Activated naive CD4-positive, alpha-beta T cell treated with anti-CD3 and anti-CD28 coated beads, Interleukin-2, amount 50 U/mL, for 16 hours (primary cell): ENCODE data around the gene METTL15.
"Not testable (repeated sequence)": the region's sequence is repeated elsewhere in the genome, so short reads cannot be mapped to it uniquely, and the experiment has no call there.

Experiments
- DNase-seq: peaks from one replicate; pipeline ENCODE4 v3.0.0-alpha.2; 2020

METTL15 gene, protein sequence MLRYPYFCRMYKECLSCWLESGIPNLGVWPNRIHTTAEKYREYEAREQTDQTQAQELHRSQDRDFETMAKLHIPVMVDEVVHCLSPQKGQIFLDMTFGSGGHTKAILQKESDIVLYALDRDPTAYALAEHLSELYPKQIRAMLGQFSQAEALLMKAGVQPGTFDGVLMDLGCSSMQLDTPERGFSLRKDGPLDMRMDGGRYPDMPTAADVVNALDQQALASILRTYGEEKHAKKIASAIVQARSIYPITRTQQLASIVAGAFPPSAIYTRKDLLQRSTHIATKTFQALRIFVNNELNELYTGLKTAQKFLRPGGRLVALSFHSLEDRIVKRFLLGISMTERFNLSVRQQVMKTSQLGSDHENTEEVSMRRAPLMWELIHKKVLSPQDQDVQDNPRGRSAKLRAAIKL

DNA sequence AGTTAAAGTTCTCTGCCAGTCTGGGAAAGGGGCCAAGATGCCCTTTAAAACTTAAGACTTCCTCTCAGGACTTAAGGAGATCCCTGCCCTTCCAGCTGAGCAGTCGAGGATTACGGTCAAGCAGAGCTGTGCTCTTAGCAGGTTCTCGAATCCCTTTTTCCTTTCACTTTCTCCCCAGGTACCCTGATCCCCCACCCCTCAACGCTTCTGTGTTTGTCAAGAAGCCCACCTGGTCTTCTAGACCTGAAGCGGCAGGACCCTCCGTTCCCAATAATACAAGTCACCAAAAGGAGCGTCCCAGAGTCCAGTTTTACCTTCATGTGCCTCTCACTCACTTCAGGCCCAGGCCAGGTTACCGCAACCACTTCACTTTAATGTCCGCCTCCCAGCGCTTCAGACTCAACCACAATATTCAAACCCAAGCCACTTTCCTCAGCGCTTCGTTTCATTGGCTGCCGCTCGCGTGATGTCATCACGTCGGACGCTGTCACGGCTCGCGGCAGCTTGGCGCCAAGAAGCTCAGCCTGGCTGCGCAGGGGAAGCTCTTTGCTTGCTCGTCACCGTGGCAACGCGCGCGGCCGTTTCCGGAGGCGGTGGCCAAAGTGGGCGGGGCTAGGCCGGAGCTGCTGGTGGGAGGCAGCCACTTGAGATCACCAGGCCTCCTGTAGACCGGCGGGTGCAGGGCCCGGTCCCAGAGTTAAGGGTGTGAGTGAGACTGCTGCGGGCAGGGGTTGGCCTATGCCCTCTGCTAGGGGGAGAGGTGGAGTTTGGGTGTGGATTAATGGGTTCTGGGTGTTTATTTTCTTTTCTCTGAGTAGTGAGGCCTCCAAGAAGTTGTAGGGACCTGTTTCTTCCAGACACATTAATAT lies at the start of gene METTL15, which contains the start of gene KIF18A:
Gene METTL15 (plus strand): TSS at position 639 of the 869 bp plus-strand sequence. CDS start 4,947 bp downstream, outside the sequence.
Gene KIF18A (minus strand): TSS at position 407 of the 869 bp plus-strand sequence. CDS start 10,209 bp downstream, outside the sequence.
- peak; percentile 95 for DNase-seq

DNA sequence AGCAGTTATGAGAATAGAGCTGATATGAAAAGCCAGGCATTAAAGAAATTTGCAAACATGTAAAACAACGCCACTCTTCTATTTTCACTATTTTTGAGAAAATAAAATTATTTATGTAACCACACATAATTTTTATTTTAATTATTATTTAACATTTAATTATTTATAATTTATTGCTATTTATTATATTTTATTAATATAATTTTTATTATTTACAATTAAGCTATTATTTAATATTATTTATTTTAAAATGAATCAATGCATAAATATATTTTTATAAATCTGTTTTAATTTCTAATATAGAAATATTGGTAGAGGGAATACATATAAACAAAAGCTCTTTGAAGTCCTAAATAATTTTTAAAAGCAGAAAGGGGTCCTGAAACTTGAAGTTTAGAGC lies 36.9 kb upstream of the METTL15 start:
- no peak for DNase-seq

DNA sequence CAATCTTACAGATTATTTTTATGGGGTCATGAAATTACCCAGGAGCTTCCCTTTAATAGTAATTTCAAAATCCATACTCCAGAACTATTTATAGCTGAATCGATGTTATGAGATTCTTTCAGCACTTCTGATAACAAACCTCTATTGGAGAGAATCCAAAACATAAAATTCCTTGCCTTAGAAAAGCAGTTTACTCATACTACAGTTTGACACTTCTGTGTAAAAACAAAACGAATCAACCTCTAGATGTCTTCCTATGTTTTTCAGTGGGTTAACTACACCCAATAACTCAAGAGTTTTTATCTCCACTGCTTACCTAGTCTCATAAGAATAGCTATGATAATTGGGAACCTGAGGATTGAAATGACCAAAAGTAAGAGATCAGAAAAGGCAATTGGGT lies 35.9 kb upstream of the METTL15 start:
- DNase-seq, result no peak

DNA sequence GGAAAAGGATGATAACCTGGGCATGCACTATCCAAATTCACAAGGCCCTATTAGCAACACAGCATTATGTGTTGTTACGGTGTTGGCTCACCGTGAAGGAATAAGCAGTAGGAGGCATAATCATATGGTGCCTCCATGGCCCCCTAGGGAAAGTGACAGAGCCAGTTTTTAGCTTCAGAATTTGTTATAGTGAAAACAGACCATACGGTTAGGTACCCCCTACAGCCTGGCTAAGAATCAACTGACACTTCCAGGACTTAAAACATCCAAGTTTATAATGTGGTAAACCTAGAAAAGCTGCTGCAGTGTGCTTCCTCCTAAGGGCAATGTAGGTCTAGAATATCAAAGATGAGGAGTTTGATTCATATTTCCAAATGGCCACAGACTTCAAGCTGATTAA lies 30.7 kb upstream of the METTL15 start:
- DNase-seq, result no peak

DNA sequence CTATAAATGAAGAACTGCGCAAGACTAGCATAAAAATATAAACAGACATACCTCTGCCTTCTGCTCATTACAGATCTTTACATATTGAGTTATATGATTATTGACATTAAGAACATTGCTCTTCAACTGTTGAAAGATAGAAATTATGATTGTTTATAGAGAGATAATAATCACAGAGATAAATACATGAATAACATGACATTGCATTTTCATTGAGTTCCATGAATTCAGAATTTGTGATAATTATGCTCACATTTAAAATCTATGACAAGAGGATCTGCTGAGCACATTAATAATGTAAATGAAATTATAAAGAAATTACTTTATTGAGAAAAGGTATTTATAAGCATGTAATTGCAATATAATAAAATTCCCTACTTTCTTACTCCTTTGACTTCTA lies 25.1 kb upstream of the METTL15 start:
- DNase-seq, result no peak

DNA sequence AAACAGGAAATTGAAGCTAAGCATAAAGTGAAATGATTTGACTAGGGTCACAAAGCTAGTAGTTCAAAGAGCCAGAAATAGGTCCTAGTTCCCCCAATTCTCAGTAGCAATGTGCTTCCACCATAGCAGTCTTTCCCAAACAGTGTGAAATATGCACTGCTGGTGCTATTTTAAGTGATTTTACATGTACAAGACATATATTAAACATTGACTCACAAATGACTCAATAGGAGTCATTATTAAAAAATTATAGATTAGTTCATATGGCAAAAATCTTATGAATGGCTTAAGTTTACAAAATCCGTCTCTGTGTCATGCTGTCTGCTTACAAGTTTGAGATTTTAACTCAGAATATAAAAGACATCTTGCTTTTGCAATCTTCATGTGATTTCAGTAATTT lies 21.6 kb upstream of the METTL15 start:
- DNase-seq, result no peak

DNA sequence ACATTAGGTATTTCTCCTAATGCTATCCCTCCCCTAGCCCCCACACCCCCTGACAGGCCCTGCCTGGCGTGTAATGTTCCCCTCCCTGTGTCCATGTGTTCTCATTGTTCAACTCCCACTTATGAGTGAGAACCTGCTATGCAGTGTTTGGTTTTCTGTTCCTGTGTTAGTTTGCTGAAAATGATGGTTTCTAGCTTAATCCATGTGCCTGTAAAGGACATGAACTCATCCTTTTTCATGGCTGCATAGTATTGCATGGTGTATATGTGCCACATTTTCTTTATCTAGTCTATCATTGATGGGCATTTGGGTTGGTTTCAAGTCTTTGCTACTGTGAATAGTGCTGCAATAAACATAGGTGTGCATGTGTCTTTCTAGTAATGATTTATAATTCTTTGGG lies 21.0 kb upstream of the METTL15 start:
- DNase-seq, result not testable (repeated sequence)

DNA sequence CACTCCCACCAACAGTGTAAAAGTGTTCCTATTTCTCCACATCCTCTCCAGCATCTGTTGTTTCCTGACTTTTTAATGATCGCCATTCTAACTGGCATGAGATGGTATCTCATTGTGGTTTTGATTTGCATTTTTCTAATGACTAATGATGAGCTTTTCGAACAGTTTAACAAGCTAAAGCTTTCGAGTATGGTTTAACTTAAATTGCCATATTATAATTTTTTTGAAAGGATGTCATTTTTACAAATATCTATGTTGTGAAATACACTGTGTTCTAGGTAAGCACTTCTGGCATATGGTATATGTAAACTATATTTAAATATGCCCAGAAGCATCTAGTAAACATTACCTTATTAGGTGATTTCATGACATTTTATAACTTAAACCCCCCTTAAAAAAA lies 20.5 kb upstream of the METTL15 start:
- DNase-seq, result not testable (repeated sequence)

DNA sequence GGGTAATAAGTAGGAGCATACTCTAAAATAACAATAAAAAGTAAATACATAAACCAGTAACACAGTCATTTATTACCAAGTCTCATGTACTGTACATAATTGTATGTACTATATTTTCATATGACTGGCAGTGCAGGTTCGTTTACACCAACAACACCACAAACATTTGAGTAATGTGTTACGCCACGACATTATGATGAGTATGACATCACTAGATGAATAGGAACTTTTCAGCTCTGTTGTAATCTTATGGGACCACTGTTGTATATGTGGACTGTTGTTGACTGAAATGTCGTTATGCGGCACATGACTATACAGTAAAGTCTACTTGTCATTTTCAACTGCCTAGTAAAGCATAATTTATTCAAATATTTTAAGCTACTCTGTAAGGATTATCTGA lies 18.8 kb upstream of the METTL15 start:
- no peak for DNase-seq

DNA sequence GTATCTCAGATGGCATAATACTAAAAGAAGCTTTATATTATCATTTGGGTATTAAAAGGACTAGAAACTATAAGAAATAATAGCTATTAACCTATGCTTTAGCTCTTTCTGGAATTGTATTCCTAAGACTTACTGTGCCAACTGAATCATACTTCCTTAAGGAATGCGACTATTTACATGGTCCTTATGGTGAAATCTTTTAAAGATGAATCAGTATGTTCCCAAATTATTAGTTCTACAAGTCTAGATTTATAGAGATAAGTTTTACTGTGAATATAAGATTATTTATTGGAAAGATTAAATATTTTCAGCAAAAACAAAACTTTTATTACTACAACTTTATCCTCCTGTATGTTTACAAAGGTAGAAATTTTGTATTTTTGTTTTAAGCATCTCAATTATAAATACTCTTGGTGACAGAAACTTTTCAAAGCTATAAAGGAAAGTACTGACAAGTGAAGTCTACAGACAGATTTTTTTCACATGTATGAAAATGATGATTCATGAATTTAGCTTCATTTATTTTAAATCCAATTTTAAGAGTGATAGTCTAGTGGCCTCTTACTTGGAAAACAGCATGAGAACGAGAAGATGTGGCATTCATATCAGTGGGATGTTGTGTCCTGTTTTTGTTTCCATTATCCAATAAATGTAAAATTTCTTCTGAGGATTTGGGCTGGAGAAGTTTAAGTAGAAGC lies 18.0 kb upstream of the METTL15 start:
- no peak for DNase-seq

DNA sequence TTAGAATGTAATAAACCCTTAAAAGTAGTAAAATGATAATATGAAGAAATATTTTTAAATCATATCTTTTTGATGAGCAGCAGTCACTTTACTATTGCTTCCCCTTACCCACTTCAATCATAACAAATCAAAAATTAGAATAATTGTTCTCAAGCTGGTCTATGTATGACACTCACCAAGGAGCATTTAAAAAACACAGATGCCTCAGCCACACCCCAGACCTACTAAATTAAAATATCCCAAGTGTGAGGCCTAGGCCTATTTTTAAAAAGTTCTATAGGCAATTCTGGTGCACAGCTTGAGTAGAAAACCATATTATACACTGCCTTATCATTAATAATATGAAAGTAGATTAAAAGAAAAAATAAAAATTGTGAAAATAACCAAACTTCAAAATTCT lies 15.4 kb upstream of the METTL15 start:
- no peak for DNase-seq

DNA sequence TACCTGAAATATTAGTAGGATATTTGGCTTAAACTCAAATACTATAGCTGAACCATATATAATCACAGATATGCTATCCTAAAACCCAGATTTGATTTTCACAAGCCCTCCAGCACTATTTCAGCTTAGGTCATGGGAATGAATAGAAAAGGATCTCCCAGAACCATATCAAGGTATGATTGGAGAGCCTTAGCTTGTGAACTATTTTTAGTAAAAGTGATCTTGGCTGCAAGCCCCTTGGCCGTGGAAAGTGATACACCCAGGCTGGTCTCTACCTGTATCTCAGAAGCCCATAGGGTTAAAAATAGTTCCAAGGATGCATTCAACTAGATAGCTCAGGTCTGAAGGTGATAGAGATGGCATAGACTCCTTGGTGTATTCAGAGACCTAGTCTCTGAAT lies 9.9 kb upstream of the METTL15 start:
- DNase-seq, result no peak

DNA sequence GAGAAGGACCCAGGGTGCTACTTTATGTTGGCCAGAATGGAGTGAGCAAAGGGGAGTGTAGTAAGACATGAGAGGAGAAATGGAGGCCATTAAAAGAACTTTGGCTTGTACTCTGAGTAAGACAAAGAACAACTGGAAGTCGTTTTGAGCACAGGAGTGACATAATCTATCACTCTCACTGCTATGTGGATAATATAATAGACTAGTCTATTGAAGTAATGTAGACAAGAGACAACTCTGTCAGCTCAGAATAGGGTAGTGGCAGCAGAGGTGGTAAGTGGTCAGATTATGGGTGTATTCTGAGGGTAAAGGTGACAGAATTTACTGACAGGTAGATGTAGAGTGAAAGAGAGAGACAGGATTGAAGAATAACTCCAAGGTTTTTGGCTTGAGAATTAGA lies 8.5 kb upstream of the METTL15 start:
- DNase-seq, result no peak

DNA sequence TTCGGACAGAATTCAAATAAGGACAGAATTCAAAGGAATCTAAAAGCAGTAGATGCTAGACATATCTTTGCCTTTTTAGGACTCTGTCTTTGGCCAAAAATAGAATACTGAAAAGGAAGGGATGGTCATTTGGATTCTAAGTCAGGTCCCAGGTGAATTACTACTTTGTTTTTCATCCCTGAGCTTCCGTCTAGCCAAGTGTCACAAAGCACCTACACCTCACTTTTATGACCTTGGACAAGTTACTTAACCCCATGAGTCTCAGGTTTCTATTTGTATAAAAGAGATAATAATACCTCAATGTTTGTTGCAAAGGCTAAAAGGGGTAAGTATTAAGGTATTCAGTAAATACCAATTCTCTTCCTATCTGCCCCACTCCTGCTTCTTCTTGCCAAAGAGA lies 7.5 kb upstream of the METTL15 start:
- no peak for DNase-seq

DNA sequence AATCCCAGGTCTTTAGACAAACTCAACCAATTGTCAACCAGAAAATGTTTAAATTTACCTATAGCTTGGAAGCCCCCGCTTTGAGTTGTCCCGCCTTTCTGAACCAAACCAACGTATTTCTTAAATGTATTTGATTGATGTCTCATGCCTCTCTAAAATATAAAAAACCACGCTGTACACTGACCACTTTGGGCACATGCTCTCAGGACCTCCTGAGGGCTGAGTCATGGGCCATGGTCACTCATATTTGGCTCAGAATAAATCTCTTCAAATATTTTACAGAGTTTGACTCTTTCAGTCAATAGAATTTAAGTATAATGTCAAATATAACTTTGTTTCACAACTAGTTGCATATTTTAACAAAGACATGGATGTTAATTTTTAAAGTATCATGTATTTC lies 5.9 kb upstream of the METTL15 start:
- DNase-seq, result not testable (repeated sequence)

DNA sequence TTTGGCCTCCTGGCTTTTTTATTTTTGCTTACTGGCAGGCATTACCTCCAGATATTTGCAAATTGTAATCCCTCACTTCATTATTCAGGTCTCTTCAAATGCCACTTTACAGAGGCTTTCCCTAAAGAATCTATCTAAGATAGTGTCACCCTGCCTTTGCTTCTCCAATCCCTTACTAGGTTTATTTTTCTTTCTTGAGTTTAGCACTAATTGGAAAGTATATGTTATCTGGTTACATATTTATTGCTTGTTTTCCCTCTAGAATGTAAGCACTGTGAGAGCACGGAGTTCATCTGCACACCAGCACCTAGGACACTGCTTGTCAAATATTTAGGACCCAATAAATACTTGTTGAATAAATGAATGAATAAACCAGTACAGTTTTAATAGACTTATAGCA lies 3.8 kb upstream of the METTL15 start:
- no peak for DNase-seq

DNA sequence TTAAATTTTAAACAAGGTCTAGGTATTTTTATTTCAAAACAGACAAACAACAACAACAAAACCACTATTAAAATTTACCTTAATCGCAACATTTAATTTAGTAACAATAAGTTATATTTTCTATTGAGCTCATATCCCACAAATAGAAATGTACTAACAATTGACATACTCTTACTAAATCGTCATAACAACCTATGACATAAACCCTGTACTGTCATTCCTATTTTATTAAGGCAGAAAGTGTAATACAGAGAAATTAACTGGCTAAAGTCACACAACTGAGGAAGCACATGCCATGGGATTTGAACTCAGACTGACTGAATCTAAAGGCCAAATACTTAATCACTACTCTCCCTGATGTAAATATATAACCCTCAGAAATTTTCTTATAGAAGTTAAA lies 3.2 kb upstream of the METTL15 start:
- DNase-seq, result no peak

DNA sequence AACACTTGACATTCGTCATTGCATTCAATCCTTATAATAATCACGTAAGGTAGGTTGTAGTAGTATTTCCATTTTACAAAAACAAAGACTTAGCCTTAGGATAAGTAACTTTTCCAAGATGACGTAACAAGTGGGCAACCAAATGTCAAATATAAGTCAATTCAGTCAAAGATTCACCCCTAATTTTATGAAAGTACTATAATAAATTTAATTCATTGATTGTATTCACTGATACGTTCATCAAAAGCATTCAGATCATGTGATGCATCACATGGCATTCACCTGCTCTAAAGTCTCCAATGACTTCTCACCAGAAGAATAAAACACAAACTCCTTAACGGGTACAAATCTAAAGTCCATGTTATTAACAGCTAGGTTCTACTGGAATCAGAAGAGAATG lies 2.3 kb upstream of the METTL15 start:
- no peak for DNase-seq

DNA sequence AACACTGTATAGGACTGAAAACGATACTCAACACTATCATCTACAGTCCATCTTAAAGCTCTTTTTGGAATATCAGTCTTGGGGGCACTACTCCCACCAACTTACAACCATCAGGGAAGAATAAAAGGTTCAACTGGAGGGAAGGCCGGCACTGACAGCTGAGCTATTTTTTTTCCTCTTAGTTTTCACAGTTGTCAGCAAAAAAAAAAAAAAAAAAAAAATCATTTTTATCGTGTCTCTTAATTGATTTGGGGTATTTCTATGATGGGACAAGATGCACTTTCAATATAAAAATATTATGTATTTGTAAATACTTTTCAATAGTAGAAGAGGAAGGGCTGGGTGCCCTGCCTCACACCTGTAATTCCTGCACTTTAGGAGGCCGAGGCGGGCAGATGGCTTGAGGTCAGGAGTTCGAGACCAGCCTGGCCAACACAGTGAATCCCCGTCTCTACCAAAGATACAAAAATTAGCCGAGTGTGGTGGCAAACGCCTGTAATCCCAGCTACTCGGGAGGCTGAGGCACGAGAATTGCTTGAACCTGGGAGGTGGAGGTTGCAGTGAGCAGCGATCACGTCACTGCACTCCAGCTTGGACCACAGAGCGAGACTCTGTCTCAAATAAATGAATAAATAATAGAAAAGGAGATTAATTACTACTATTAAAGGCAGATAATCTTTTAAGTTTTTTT lies 1.7 kb upstream of the METTL15 start:
- no peak for DNase-seq

DNA sequence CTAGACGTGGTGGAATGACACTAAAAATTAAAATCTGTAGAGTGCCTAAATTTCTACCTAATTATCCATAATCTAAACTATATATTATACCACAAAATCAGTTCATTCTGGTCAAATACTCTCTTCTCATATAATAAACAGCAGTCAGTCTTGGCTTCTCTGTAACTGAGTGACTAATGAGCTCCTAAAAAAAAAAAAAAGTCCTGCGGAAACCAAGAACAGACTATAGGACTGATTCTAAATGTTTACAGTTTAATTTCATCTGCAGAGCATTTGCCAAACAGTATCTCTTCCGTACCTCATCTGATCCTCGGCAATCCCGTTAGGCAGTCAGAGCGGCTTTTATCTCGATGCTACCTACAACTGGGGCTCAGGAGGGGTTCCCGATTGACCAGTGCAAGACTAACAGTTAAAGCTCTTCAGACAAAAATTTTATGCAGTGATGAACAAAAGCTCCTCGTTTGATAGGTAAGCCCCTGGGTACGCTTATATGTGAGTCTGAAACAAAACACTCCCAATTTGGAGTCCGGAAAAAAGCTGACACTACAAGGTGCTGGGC lies 918 bp upstream of the METTL15 start:
- DNase-seq, result no peak

DNA sequence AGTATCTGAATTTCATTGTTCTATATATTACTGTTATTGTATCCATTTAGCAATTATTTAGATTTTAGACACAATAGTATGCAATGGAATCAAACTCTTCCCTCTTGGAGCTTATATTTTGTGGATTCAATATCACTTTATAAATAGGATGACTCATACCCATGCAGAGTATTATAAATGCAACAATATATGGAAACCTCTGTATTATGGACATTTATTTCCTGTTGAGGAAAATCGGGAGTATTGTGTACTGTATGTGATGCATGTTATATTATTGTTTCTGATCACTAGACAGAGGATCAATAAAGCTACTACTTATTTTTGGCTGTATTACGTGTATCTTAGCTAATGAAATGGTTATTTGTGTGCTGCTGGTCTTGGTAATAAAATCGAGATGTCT lies 770 bp downstream of the METTL15 start:
- DNase-seq, result no peak

DNA sequence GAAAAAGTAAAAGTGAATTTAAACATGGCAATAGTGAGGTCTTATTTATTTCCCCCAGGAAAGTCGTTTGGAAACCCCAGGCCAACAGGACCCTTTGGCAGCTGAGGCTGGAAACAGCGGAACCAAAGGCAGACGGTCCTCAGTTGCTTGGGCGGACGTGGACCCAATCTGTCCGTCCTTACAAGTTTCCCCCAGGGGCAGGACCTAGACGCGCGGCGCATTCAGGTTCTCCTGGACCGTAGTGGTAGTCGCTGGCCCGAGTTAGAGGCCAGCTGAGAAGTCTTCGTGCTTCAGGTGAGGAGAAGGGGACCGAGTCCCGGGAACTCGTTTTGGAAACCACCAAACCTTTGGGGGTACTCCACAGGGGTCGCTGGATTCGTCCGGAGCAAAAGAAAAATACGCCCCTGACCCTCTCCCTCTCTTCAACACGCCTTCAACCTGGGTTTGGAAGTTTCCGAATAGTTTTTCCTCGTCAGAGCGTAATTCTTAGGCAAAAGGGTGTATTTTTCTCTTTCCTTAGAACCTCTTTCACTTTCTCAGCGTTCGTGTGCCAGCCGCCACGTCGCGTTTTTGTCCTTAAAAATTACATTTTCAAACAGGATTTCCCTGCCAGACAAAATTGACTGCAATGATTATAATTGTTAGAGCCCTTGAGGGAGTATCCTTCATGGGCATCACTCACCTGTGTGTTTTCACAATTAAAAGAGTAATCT lies 2.1 kb downstream of the METTL15 start:
- DNase-seq, result peak; percentile 59
